GM10847 (cell line): ENCODE results near the gene NELL1.

Experiments used
- POLR2A ChIP-seq: IDR thresholded peaks from 2 replicates; pipeline ENCODE4 v1.6.1; 2011; ENCODE audit not compliant: insufficient read length; ENCODE audit errors: extremely low read depth

Gene NELL1

DNA sequence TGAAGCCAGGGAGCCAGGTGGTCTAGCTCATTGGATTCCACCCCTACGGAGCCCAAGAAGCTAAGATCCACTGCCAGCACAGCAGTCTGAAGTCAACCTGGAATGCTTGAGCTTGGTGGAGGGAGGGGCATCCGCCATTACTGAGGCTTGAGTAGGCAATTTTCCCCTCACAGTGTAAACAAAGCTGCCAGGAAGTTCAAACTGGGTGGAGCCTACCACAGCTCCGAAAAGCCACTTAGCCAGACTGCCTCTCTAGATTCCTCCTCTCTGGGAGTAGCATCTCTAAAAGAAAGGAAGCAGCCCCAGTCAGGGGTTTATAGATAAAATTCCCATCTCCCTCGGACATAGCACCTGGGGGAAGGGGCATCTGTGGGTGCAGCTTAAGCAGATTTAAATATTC lies 620.3 kb downstream of the NELL1 start:
- no peak for TF ChIP-seq POLR2A

DNA sequence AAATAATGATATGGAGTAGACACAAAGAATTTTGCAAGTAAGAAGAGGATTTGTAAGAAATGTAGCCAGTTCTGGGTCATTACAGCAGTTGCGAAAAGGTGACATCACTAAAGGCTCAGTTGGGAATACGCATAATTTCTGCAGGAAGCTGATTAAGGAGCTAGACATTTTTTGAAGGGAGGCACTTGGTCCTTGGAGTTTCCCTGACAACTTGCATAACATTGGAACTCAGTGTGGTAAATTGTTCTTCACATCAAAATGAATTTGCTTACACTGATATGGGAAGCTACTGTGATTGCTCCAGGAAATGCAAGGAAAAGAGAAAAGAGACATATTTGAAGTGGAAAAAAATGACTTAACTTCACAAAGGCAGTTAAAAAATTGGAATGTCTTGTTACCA lies 626.1 kb downstream of the NELL1 start:
- no peak for TF ChIP-seq POLR2A

DNA sequence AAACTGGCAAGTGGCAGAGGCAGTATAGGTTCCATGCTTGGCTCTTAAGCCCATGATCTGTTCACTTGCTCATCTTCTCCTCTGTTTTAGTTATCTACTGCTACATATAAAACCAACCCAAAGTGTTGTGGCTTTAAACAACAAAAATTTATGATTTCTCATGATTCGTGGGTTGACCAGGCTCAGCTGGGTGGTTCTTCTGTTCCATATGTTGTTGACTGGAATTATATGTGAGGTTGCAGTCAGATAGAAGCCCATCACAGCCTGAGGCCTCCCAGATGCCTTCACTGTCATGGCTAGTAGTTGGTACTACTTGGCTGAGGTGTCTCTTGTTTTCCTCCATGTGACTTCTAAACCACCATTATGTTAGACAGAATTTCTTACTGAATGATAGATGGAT lies 632.6 kb downstream of the NELL1 start:
- no peak for TF ChIP-seq POLR2A

GRCh38 chr11:21306739-21307358 lies 637.5 kb downstream of the NELL1 start:
- TF ChIP-seq POLR2A: no peak

- no peak for TF ChIP-seq POLR2A
Observed at GRCh38 chr11:21307874-21308273, 638.5 kb downstream of the NELL1 start.

GRCh38 chr11:21316591-21316990 lies 647.2 kb downstream of the NELL1 start:
- no peak for TF ChIP-seq POLR2A

DNA sequence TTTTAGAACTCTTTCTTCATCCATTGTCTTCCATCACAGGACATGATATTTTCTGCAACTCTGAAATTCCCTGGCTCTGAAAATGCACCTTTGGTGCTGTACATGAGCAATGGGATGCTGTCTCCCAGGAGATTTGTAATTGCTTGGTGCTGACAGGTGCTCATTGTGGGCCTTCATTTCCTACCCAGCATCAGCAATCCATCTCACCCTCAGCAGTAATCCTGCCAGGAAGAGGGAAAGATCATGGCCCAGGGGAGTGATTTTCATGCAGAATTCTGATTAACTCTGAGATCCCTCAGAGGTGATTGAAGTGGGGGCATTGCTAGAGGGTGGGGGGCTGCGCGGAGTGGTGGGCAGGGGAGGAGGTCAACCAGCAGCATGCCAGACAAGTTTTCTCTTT lies 651.7 kb downstream of the NELL1 start:
- TF ChIP-seq POLR2A: no peak

GRCh38 chr11:21321530-21321929 lies 652.1 kb downstream of the NELL1 start:
- no peak for TF ChIP-seq POLR2A

GRCh38 chr11:21323617-21324016 lies 654.2 kb downstream of the NELL1 start:
- no peak for TF ChIP-seq POLR2A

DNA sequence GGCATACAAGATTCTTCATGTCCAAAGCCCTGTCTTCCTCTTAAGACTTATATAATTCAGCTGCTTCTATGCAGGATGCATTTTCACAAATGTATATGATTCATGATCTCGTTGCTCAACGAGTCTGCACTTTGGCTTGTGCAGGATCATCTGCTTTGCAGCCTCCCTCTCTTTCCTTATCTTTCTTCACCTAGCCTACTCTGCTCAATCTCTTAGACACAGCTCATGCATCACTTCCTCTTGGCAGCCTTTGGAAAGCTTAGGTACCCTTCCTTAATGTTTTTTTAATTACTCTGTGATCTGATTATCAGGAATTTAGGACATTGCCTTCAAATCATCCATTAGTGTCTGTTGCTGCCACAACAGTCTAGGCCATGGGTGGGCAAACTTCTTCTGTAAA lies 673.8 kb downstream of the NELL1 start:
- no peak for TF ChIP-seq POLR2A

GRCh38 chr11:21346361-21346760 lies 677.0 kb downstream of the NELL1 start:
- TF ChIP-seq POLR2A: no peak

- no peak for TF ChIP-seq POLR2A
Observed at GRCh38 chr11:21350613-21351012, 681.2 kb downstream of the NELL1 start.

- TF ChIP-seq POLR2A: no peak
Observed at GRCh38 chr11:21353425-21353824, 684.0 kb downstream of the NELL1 start.

DNA sequence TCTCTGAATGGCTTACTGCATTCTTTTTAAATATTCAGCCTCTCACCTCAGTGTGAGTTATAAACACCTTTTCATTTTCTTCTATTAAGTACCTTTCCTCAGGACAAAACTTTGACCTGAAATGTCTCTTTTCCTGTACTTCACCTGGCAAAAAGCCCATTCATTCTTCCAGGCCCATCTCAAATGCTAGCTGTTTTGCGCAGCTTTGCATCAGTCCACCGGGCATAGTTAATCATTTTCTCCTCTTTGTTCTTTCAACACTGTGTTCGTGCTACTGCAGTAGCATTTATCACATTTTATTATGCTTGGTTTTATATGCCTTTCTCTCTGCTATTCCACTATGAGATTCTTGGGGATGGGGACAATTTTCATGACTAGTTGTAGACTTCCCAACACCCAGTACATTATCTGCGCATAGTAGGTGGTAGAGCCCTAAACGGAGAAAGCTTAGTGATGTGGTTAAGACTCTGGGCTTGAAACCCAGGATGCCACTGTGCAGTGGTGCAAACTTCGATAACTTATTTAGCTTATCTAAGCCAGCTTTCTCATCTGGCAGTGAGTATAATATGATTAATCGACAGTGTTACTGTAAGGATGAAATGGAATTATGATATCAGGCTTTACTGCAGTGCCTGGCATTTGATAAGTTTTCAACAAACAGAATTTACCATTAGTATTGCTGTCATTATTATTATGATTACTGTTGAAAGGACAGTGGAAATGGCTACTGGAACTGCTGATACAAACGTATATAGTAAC lies 695.7 kb downstream of the NELL1 start:
- no peak for TF ChIP-seq POLR2A

DNA sequence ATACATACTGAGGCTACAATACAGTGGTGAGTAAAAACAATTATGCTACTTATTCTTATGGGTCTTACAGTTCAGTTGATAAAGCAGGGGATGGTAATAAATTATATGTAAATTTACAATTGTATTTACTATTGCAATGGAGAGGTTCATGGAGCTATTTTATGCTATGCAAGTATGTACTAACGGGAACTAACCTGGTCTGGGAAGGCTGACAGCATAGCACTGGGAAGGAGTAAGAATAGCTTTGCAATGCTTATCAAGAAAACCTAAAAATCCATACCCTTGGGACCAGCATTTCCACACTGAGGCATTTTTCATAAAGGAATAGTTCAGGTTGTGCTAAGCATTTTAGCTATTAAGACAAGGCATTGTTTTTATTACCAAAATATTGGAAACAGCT lies 700.6 kb downstream of the NELL1 start:
- no peak for TF ChIP-seq POLR2A

DNA sequence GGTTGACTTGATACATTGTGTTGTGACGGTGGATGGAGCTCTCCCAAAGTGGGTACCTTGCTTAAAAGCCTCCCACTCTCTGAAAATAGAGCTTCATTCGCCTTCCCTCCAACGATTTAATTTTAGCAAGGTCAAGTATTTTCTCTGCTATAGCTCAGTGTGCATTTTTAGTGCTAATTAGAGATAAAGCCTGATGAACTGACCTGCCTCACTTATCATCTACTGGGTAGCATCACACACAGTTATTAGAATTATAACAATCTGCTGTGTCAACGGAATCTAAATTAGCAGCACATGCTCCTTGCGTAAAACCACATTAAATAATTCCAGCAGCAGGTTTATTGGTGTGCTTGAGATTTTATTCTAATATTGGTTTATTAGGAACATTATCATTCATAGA lies 701.7 kb downstream of the NELL1 start:
- TF ChIP-seq POLR2A: no peak

GRCh38 chr11:21372672-21373071 lies 703.3 kb downstream of the NELL1 start:
- TF ChIP-seq POLR2A: no peak
